Keratinocyte (primary cell): Measurements from ENCODE around the gene PPP1R16B. TPM values are rescaled to one million over a fixed set of nuclear protein-coding genes. Genes with fewer than 3 reads are reported as not detected.

Experiments
- DNase-seq: peaks from one replicate; pipeline ENCODE4 v3.0.0-alpha.2; 2011; ENCODE audit warnings: low read depth, missing footprints, low spot score
- FAIRE-seq: peaks from 2 replicates; lab custom pipeline; 2011; peaks lifted over from hg19 to GRCh38; lab: Jason Lieb, UNC
- H2AFZ ChIP-seq: 2 replicates; pipeline ENCODE4 v1.6.0; 2012; ENCODE audit warnings: low read length, control low read depth, inconsistent platforms; ENCODE audit not compliant: control insufficient read depth
- H3K27ac ChIP-seq: 2 replicates; pipeline ENCODE4 v1.5.1; 2011; ENCODE audit warnings: low read length; ENCODE audit not compliant: control insufficient read depth, insufficient read depth
- H3K27me3 ChIP-seq: 3 replicates; pipeline ENCODE4 v1.6.0; 2011; ENCODE audit warnings: low read length; ENCODE audit not compliant: control insufficient read depth, insufficient read depth; ENCODE audit errors: extremely low read depth
- H3K36me3 ChIP-seq, 2 experiments: 2 replicates in 1 of 2; 3 replicates in 1 of 2; pipeline ENCODE4 v1.5.1; 2011; ENCODE audit warnings: low read length in 2 of 2, mild to moderate bottlenecking in 1 of 2; ENCODE audit not compliant: control insufficient read depth in 2 of 2, insufficient read depth in 2 of 2; ENCODE audit errors: extremely low read depth in 1 of 2
- H3K4me1 ChIP-seq: 3 replicates; pipeline ENCODE4 v1.5.1; 2011; ENCODE audit warnings: low read length; ENCODE audit not compliant: control insufficient read depth, insufficient read depth; ENCODE audit errors: extremely low read depth
- H3K4me2 ChIP-seq: 3 replicates; pipeline ENCODE4 v1.6.0; 2011; ENCODE audit warnings: low read depth, low read length; ENCODE audit not compliant: control insufficient read depth, insufficient read depth; ENCODE audit errors: extremely low read depth
- H3K4me3 ChIP-seq, 3 experiments: fragments of 200-600 bp in 1 of 3; sonication (generic) in 1 of 3; 2 replicates in 2 of 3; 3 replicates in 1 of 3; pipeline ENCODE4 v1.5.1; 2011 to 2016; ENCODE audit warnings: low read length in 3 of 3, mild to moderate bottlenecking in 3 of 3, control low read depth in 2 of 3, inconsistent platforms in 1 of 3, low read depth in 1 of 3, mixed read lengths in 1 of 3, mixed run types in 1 of 3, moderate library complexity in 1 of 3; ENCODE audit not compliant: control insufficient read depth in 2 of 3, insufficient read depth in 2 of 3; ENCODE audit errors: extremely low read depth in 1 of 3
- H3K79me2 ChIP-seq: 2 replicates; pipeline ENCODE4 v1.6.0; 2012; ENCODE audit warnings: low read length; ENCODE audit not compliant: control insufficient read depth, insufficient read depth
- H3K9ac ChIP-seq: 3 replicates; pipeline ENCODE4 v1.6.0; 2011; ENCODE audit warnings: low read length; ENCODE audit not compliant: control insufficient read depth, insufficient read depth; ENCODE audit errors: extremely low read depth
- H3K9me1 ChIP-seq: 3 replicates; pipeline ENCODE4 v1.6.0; 2011; ENCODE audit warnings: low read length; ENCODE audit not compliant: control insufficient read depth, insufficient read depth; ENCODE audit errors: extremely low read depth
- H3K9me3 ChIP-seq: 2 replicates; pipeline ENCODE4 v1.5.1; 2012; ENCODE audit warnings: low read depth, low read length; ENCODE audit not compliant: control insufficient read depth
- H4K20me1 ChIP-seq: 3 replicates; pipeline ENCODE4 v1.6.0; 2011; ENCODE audit warnings: low read length; ENCODE audit not compliant: control insufficient read depth, insufficient read depth; ENCODE audit errors: extremely low read depth
- CTCF ChIP-seq, 3 experiments: IDR thresholded peaks in 1 of 3; conservative IDR thresholded peaks in 1 of 3; optimal IDR thresholded peaks in 1 of 3; 2 replicates in 2 of 3; 3 replicates in 1 of 3; pipeline versions ENCODE3 to v1.5.1; 2011; ENCODE audit warnings: low read length in 3 of 3, mild to moderate bottlenecking in 3 of 3, moderate library complexity in 2 of 3, control low read depth in 1 of 3, inconsistent platforms in 1 of 3; ENCODE audit not compliant: insufficient read depth in 2 of 3; ENCODE audit errors: extremely low read depth in 1 of 3
- EZH2 ChIP-seq: IDR thresholded peaks from one replicate; pipeline ENCODE4 v1.6.1; 2012; ENCODE audit warnings: inconsistent platforms, mild to moderate bottlenecking, low read length, moderate library complexity
- dilution Hi-C: fragments of 300-500 bp; cut with MboI; formaldehyde crosslinking; loops from one replicate; pipeline ENCODE4 v1.7.0; 2020; ENCODE audit warnings: low sequenced_read_pairs; ENCODE audit not compliant: extremely low pct_ligation_motif_present
- polyA plus RNA-seq, 5 experiments: library from polyadenylated mRNA; depleted of rRNA in 3 of 5; stranded (reverse) in 3 of 5; stranded (forward) in 1 of 5; unstranded in 1 of 5; fragments of >200 nt; gene quantifications; 1 replicate in 1 of 5; 2 replicates in 3 of 5; 3 replicates in 1 of 5; pipeline versions ENCODE4 v1.2.1 to v1.2.3, GENCODE V29; 2011 to 2012; ENCODE audit warnings: missing spikeins in 2 of 5, low read depth in 1 of 5, low replicate concordance in 1 of 5

The PPP1R16B gene
- polyA plus RNA-seq, 1 donor (not counting 4 experiments of a cell fraction or from before 2014, with no cell fraction given): not detected

- Histone ChIP-seq H3K27ac (no peak overlapping the region), H3K27me3 (no peaks in the 10 kb centered on the region), H3K4me1 (peaks cover 7% of the 10 kb centered on the region), H3K36me3 (no peaks in the 10 kb centered on the region), H3K9me3 (no peaks in the 10 kb centered on the region), H3K79me2 (no peaks in the 10 kb centered on the region), H3K9ac (no peak overlapping the region), H3K4me2 (no peak overlapping the region), H3K4me3 (no peak overlapping the region), H3K9me1 (no peaks in the 10 kb centered on the region), H4K20me1 (no peaks in the 10 kb centered on the region), H2AFZ (no peak overlapping the region)
- TF ChIP-seq CTCF (optimal IDR thresholded peaks at IDR 0.05 in 1 of 3, IDR thresholded peaks at IDR 0.05 in 1 of 3, conservative IDR thresholded peaks at IDR 0.05 in 1 of 3; ENCODE audit: extremely low read depth in 1 of 3, insufficient read depth in 2 of 3, low read length in 3 of 3) (no peak), EZH2 (no peak)
- DNase-seq (no peak), FAIRE-seq (no peak)
- dilution Hi-C loops: no loop called here
Observed at GRCh38 chr20:38787870-38788269, 17.6 kb upstream of the PPP1R16B start.

- Histone ChIP-seq H3K27me3 (no peaks in the 10 kb centered on the region), H3K9me3 (no peaks in the 10 kb centered on the region), H2AFZ (peak overlapping the region; percentile 48), H3K4me1 (peaks cover 7% of the 10 kb centered on the region), H3K36me3 (no peaks in the 10 kb centered on the region), H4K20me1 (no peaks in the 10 kb centered on the region), H3K79me2 (no peaks in the 10 kb centered on the region), H3K4me3 (no peak overlapping the region), H3K4me2 (peak overlapping the region; percentile 65), H3K9me1 (no peaks in the 10 kb centered on the region), H3K27ac (peak overlapping the region; percentile 84), H3K9ac (peak overlapping the region; percentile 55)
- TF ChIP-seq EZH2: no peak
- TF ChIP-seq CTCF (optimal IDR thresholded peaks at IDR 0.05 in 1 of 3, IDR thresholded peaks at IDR 0.05 in 1 of 3, conservative IDR thresholded peaks at IDR 0.05 in 1 of 3; ENCODE audit: extremely low read depth in 1 of 3, insufficient read depth in 2 of 3, low read length in 3 of 3): no peak
- FAIRE-seq (no peak), DNase-seq (peak; percentile 58)
- dilution Hi-C loops: no loop called here
Observed at GRCh38 chr20:38789503-38790199, 15.8 kb upstream of the PPP1R16B start.
